HUES48 (cell line): Measurements from ENCODE around the gene CDK5RAP2.

Source experiments
- H3K27ac ChIP-seq: one replicate; pipeline ENCODE4 v1.7.0; 2013; ENCODE audit warnings: low read depth, low read length, inconsistent platforms
- H3K27me3 ChIP-seq: 2 replicates; pipeline ENCODE4 v1.6.1; 2013; ENCODE audit warnings: mild to moderate bottlenecking, low read length; ENCODE audit not compliant: control insufficient read depth, insufficient read depth
- H3K36me3 ChIP-seq: 2 replicates; pipeline ENCODE4 v1.6.1; 2013; ENCODE audit warnings: low read length; ENCODE audit not compliant: control insufficient read depth, insufficient read depth
- H3K4me1 ChIP-seq: 2 replicates; pipeline ENCODE4 v1.6.1; 2013; ENCODE audit warnings: mild to moderate bottlenecking, low read length; ENCODE audit not compliant: control insufficient read depth, insufficient read depth
- H3K4me3 ChIP-seq: 2 replicates; pipeline ENCODE4 v1.5.1; 2013; ENCODE audit warnings: mild to moderate bottlenecking, low read depth, low read length
- H3K9ac ChIP-seq: 2 replicates; pipeline ENCODE4 v1.6.1; 2013; ENCODE audit warnings: mild to moderate bottlenecking, low read depth, low read length, moderate library complexity
- H3K9me3 ChIP-seq: 2 replicates; pipeline ENCODE4 v1.6.1; 2013; ENCODE audit warnings: low read length; ENCODE audit not compliant: control insufficient read depth, insufficient read depth

CDK5RAP2 gene

DNA sequence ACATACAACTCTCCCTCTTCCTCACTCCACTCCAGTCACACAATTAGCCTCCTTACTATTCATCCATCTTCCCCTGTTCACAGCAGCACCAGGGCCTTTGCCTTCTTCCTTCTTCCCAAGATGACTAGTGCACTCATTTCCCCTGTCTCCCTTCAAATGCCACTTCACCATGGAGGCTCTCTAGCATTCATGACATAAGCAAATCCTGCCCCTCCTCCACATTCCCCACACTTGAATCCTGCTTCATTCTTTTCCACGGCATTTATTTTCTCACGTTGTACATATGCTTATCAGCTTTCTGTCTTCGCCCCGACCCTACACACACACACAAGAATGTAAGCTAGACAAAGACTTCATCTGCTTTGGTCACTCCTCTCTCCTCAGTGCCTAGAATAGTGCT, 133.3 kb downstream of the CDK5RAP2 start:
- Histone ChIP-seq H3K4me3 (no peak overlapping the region), H3K27me3 (no peaks in the 10 kb centered on the region), H3K9me3 (no peaks in the 10 kb centered on the region), H3K36me3 (peaks cover 75% of the 10 kb centered on the region), H3K4me1 (no peaks in the 10 kb centered on the region), H3K9ac (no peak overlapping the region), H3K27ac (no peak overlapping the region)

DNA sequence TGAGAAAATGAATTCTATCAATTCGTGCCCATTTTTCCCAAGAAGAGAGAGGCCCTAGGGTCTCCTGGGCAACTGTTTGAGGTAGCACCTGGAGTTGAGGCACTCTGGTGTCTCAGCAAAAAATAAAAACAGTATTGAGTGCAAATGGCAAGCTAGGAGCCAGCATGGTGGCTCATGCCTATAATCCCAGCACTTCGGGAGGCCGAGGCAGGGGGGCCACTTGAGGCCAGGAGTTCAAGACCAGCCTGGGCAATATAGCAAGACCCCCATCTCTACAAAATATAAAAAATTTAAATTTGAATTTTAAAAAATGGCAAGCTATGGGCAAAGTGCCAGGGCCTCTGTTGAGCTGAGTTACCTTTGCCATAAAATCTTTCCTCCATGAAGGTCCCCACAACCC, 136.0 kb downstream of the CDK5RAP2 start:
- Histone ChIP-seq H3K27me3 (no peaks in the 10 kb centered on the region), H3K4me3 (no peak overlapping the region), H3K4me1 (no peaks in the 10 kb centered on the region), H3K27ac (no peak overlapping the region), H3K36me3 (peaks cover 81% of the 10 kb centered on the region), H3K9me3 (no peaks in the 10 kb centered on the region), H3K9ac (no peak overlapping the region)

DNA sequence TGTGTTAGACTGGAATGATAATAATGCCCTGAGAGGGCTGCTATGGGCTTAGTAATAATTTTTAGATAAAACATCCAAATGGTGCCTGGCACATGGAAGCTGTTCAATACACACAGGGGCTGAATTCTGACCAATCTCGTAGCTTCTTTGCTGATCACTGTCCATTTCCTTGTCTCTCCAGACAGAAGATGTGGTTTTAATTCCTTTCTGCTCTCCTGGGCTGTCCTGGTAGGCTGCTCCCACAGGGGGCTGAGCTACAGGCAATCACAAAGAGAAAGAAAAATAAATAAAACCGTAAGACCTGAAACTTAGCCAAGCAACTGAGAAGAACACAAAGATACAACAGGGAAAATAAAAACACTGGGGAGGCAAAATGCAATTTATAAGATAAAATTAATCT, 136.5 kb downstream of the CDK5RAP2 start:
- H3K4me3 ChIP-seq, result no peak overlapping the region
- H3K4me1 ChIP-seq, result no peaks in the 10 kb centered on the region
- H3K27me3 ChIP-seq, result no peaks in the 10 kb centered on the region
- no peak overlapping the region for H3K27ac ChIP-seq
- no peaks in the 10 kb centered on the region for H3K9me3 ChIP-seq
- H3K36me3 ChIP-seq, result peaks cover 86% of the 10 kb centered on the region
- no peak overlapping the region for H3K9ac ChIP-seq

DNA sequence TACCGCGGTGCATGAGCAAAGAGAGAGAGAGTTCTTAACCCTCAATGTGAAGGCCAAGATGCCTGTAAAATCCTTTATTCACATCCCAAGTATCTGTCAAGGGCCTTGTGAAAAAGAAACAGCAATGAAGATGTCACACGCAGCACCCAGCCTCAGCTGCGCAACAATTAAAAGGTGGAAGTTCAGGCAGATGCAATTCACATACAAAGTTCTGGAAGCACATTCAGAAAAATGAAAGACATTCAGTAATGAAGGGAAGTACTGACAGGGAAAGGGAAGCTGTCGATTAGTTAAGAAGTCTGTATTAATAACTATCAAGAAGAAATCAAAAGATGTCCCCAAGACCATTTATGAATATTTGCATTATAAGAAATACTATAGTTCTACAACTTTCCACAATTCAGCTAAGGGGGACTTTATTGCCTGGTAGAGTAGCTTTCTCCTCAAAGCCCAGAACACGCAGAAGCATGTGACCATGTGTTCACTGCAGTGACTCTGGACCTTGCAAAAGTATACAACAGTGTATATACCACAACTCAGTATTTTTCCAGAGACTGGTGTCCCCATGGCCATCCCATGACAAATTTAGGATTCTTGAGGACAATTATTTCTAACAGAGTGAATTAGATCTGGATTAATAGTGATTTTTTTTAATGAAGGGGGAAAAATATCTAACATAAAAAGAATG, 137.5 kb downstream of the CDK5RAP2 start:
- no peak overlapping the region for H3K9ac ChIP-seq
- H3K4me3 ChIP-seq, result no peak overlapping the region
- no peaks in the 10 kb centered on the region for H3K9me3 ChIP-seq
- no peaks in the 10 kb centered on the region for H3K4me1 ChIP-seq
- H3K27me3 ChIP-seq, result no peaks in the 10 kb centered on the region
- peaks cover 84% of the 10 kb centered on the region for H3K36me3 ChIP-seq
- no peak overlapping the region for H3K27ac ChIP-seq

DNA sequence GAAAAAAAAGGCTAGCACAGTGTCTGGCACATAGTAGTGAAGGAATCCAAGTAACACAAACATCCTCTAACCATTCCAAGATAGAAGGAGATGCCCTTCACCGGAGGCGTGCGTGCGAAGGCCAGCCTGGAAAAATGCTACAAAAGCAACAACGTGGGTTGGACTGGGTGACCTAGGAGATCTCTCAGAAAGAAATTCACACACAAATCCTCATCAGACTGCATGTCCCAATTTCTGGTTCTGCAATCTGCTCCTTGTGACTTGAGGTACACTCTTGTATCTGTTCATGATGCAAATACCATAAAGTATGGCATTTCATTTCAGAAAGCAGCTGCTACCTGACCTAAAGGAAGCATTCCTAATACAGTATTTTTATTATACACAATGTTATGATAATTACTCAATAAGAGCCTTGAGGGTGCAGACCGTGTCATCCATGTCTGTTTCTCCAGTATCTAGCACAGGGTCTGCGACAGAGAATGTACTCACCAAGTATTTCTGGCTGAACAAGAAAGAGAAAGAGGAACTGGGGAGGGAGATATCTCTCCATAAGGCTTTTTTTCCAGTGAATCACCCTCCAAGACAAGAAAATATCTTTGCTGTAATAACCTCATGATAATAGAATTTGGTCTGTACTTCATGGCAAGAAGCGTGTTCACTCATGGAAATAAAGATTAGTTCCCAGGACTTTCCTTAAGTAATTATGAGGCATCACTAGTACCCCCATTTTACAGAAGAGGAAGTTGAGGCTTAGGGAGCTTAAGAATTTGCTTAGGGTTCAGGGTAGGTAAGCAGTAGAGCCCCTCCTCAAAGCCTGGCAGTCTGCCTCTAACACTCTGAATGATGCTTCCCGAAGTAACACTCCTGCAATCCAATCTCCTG, 138.3 kb downstream of the CDK5RAP2 start:
- peaks cover 84% of the 10 kb centered on the region for H3K36me3 ChIP-seq
- no peak overlapping the region for H3K27ac ChIP-seq
- H3K4me1 ChIP-seq, result no peaks in the 10 kb centered on the region
- H3K9me3 ChIP-seq, result no peaks in the 10 kb centered on the region
- H3K27me3 ChIP-seq, result no peaks in the 10 kb centered on the region
- H3K4me3 ChIP-seq, result no peak overlapping the region
- H3K9ac ChIP-seq, result no peak overlapping the region

DNA sequence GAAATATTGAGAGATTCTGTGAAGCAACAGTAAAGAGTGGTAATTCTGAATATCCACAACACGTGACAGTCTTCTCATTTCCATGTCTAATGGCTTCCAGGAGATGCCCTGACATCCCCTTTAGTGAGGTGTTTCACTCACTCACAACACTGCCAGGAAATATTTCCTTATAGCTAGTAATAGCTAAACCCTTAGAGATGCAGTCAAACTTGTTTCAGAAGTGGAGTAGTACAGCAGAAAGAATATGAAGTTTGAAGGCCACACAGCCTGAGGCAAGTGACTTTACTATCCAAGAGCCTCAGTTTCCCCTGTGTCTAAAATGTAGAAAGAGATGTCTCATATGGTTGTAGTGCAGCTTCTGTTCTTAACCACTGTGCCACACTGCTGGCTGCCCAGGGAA, 139.2 kb downstream of the CDK5RAP2 start:
- no peaks in the 10 kb centered on the region for H3K4me1 ChIP-seq
- H3K36me3 ChIP-seq, result peaks cover 86% of the 10 kb centered on the region
- no peaks in the 10 kb centered on the region for H3K9me3 ChIP-seq

DNA sequence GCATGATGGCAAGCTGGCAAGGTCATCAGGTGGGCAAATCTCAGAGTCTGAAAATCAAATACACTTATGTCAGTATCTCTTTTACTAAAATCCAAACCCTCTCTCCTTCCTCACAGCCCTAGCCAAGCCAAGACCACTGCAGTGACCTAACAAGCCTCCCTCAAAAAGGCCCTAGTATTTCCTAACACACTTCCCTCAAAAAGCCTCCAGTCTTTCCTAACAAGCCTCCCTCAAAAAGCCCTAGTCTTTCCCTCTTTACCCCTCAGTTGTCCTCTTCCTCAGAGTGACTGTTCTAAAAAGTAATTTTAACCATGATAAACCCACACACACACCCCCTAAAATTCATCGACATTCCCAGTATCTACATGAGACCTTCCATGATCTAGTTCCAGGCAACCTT, 140.0 kb downstream of the CDK5RAP2 start:
- Histone ChIP-seq H3K27ac (no peak overlapping the region), H3K4me1 (no peaks in the 10 kb centered on the region), H3K4me3 (no peak overlapping the region), H3K36me3 (peaks cover 83% of the 10 kb centered on the region), H3K27me3 (no peaks in the 10 kb centered on the region), H3K9me3 (no peaks in the 10 kb centered on the region), H3K9ac (no peak overlapping the region)

More for the DNA sequence above, 139.2 kb downstream of the CDK5RAP2 start:
- no peak overlapping the region for H3K4me3 ChIP-seq
- H3K27me3 ChIP-seq, result no peaks in the 10 kb centered on the region
- H3K9ac ChIP-seq, result no peak overlapping the region
- H3K27ac ChIP-seq, result no peak overlapping the region

DNA sequence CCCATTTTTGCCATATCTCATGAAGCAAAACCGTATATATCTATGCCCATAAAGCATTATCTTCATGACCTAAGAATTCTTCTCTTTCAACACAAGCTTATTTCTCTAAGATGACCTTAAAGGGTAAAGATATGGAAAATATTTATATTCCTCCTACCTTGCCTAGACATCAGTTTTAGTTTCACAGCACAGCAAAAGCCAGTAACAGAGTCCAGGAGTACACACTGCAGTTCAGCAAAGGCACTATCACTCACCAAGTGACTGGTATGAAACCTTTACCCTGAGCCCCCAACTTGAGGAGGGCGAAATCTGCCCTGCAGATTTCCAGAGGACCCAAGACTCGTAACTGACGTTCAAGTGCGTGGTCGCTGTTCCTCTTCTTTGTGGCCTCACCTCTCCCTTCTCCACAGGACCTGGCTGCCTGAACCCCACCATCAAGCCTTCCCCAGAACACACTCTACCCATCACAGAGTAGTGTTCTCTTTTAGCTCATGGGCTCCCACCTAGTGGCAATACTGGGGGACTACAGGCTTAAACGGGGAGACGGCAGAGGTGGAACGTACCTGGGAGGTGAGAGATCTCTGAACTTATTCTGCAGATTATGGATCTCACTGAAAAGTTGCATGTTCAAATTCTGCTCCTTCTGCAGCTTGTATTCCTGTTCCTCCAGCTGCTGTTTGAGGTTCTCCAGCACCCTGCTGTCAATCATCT, 141.0 kb downstream of the CDK5RAP2 start:
- H3K4me1 ChIP-seq, result no peaks in the 10 kb centered on the region
- peaks cover 83% of the 10 kb centered on the region for H3K36me3 ChIP-seq
- H3K27ac ChIP-seq, result no peak overlapping the region

DNA sequence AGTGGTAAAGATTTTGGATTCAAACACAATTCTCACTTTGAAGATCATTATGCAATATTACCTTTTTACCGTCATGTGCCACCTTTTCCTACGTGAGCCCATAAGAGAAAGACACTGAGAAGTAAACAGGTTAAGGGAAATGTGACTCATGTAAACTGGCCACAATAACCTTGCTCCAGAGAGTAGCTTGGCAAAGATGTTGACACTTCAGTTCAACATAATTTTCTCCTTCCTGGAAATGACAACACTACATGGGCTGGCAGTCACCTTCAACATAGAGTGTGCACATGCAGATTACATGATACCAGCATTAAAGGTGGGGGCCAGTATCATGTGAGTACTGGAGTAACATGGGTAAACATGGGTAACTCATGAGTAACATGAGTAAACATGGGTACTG, 141.9 kb downstream of the CDK5RAP2 start:
- no peaks in the 10 kb centered on the region for H3K4me1 ChIP-seq
- no peaks in the 10 kb centered on the region for H3K27me3 ChIP-seq

More for the DNA sequence above, 141.0 kb downstream of the CDK5RAP2 start:
- Histone ChIP-seq H3K9ac (no peak overlapping the region), H3K9me3 (no peaks in the 10 kb centered on the region), H3K27me3 (no peaks in the 10 kb centered on the region), H3K4me3 (no peak overlapping the region)

DNA sequence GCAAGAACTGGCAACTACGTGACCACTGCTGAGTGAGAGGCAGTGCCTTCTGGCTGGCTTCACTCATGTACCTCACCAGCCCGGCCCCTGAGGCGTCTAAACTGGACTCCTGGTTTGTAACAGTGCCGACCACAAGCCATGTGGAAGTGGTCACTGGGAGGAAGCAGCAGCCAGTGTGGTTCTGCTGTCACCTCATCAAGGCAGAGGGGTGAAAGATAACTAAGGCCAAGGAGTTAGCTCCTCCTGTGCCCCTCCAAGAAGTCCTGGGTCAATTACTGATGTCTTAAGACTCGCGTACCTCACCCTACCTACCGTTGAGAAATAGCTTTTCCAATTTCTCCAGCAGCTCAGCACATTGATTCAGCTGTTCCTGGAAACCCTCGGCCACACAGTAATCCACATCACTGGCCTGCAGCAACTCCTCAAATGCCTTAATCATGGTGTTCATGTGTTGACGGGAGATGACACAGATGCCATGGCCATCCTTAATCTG, 142.9 kb downstream of the CDK5RAP2 start:
- H3K4me1 ChIP-seq, result no peaks in the 10 kb centered on the region
- H3K9ac ChIP-seq, result no peak overlapping the region
- no peak overlapping the region for H3K27ac ChIP-seq
- peaks cover 64% of the 10 kb centered on the region for H3K36me3 ChIP-seq
- no peaks in the 10 kb centered on the region for H3K9me3 ChIP-seq
- H3K4me3 ChIP-seq, result no peak overlapping the region
- H3K27me3 ChIP-seq, result no peaks in the 10 kb centered on the region

More for the DNA sequence above, 141.9 kb downstream of the CDK5RAP2 start:
- no peak overlapping the region for H3K9ac ChIP-seq
- no peak overlapping the region for H3K27ac ChIP-seq
- peaks cover 75% of the 10 kb centered on the region for H3K36me3 ChIP-seq
- H3K4me3 ChIP-seq, result no peak overlapping the region
- no peaks in the 10 kb centered on the region for H3K9me3 ChIP-seq
